ENCODE results near the gene FCER1A.
"Not testable (repeated sequence)": the region's sequence is repeated elsewhere in the genome, so short reads cannot be mapped to it uniquely, and the experiment has no call there.

The FCER1A gene

DNA sequence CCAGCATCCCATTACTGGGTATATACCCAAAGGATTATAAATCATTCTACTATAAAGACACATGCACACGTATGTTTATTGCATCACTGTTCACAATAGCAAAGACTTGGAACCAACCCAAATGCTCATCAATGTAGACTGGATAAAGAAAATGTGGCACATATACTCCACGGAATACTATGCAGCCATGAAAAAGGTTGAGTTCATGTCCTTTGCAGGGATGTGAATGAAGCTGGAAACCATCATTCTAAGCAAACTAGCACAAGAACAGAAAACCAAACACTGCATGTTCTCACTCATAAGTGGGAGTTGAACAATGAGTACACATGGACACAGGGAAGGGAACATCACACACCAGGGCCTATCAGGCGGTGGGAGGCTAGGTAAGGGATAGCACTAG lies 47.2 kb downstream of the FCER1A start:
- DNase-seq: not testable (repeated sequence)

- DNase-seq: no peak
Observed at GRCh38 chr1:159352436-159352835, 50.3 kb downstream of the FCER1A start.
